Tongue (tissue), 2 donors: Measurements from ENCODE around the gene KYAT1. TPM values are rescaled to one million over a fixed set of nuclear protein-coding genes. Genes with fewer than 3 reads are reported as not detected.
"Not testable (repeated sequence)": the region's sequence is repeated elsewhere in the genome, so short reads cannot be mapped to it uniquely, and the experiment has no call there.

Experiments used
- DNase-seq: peaks from one replicate; pipeline ENCODE4 v3.0.0-alpha.2; 2015
- total RNA-seq: library from RNA; depleted of rRNA; stranded (reverse); fragments of >200 nt; gene quantifications from one replicate; pipeline ENCODE4 v1.2.3, GENCODE V29; 2014

KYAT1 gene
- total RNA-seq, 1 donor from 2014 or later: 7.3 TPM

DNA sequence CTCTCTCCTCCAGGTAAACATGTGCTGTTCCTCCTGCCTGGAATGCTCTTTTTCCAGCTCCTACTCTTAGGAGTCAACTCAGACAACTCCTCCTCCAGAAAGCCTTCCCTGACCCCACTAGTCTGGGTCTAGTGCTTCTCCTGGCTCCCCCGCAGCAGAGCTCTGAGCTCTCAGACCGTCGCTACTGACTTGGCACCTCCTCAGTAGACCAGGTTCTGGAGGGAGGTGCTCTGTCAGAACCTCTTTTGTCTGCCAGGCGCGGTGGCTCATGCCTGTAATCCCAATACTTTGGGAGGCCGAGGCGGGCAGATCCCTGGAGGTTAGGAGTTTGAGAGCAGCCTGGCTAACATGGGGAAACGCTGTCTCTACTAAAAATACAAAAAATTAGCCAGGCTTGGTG, 3.6 kb upstream of the KYAT1 start:
- no peak for DNase-seq

DNA sequence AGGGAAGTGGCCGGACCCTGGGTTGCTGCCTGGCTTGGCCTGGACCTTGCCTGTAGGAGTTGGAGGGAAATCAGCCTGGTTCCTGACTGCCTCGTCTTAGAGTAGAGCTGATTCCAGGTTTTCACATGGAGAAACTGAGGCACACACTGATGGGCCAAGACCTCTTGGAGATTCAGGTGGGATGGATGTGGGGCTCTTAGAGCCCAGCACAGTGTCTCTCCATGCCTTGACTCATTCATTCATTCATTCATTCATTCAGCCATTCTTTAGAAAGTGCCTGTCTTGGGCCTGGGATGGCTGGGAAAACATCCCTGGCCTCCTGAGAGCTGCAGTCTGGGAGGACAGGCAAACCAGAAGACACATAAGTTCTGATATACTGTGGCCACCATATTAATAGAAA, 2.4 kb upstream of the KYAT1 start:
- DNase-seq: no peak

DNA sequence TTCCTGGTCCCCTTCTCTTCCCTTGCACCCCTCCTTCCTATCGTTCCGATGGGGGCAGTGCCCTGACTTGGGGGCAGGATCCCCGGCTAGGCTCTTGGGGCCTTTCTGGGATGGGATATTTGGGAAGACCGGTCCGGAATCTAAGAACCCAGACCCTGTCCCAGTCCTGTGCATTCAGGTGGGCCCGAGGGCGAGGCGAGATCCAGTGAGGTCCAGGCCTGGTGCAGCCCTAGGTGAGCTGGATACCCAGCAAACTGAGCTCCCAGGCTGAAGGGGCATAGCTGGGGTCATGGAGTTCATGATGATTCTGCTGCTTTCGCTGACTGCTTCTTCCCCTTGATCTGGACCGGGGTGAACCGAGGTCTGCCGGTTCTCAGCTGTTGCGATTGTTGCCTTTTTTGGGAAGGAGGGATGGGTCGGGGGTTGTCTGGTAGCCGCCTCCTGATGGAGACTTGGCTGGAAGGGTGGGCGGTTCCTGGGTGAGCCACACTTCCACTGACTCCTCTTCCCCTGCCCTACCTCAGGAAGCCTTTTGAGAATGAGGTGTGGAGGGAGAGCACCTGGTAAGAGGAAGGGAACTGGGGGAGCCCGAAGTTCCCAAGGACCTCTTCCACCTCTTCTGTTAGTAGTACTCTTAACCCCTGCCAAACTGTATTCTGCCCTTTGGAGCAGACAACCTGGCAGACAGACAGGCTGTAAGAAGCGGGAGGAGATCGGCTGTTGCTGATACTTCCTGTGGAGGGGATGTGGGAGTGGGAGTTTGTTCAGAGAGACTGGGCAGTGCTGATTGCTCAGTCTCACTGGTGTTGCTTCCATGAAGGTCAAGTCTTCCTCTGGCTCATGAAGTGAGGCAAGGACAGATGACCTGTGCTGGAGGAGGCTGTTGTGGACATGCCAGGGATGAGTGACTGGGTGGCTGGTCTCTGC, 1.2 kb upstream of the KYAT1 start:
- DNase-seq: peak; percentile 66

GRCh38 chr9:128877852-128878251, 3.9 kb downstream of the KYAT1 start:
- DNase-seq: no peak

DNA sequence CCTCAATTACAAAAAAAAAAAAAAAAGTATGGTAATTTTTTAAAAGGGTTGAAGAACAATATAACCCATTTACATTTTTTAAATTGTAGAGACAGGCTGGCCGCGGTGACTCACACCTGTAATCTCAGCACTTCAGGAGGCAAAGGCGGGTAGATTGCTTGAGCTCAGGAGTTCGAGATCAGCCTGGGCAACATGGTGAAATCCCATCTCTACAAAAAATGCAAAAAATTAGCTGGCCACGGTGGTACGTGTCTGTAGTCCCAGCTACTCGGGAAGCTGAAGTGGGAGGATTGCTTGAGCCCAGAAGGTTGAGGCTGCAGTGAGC, 10.8 kb downstream of the KYAT1 start:
- not testable (repeated sequence) for DNase-seq

DNA sequence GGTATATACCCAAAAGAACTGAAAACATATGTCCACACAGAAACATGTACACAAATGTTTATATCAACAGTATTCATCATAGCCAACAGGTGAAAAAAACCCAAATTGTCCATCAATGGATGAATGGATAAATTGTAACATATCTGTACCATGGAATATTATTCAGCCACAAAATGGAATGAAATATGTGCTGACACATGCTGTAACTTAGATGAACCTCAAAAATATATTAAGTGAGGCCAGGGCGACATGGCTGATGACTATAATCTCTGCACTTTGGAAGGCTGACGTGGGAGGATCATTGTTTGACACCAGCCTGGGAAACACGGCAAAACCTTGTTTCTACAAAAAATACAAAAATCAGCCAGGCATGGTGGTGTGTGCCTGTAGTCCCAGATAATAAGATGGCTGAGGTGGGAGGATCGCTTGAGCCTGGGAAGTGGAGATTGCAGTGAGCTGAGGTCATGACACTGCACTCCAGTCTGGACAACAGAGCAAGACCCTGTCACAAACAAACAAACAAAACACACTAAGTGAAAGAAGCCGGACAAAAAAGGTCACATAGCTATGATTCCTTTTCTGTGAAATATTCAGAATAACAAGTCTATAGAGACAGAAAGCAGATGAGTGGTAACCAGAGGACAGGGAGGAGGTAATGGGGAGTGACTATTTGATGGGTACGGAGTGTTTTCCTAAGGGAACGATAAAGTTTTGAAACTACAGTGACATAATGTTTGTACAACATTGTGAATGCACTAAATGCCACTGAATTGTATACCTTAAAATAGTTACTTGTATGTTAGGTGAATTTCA, 11.4 kb downstream of the KYAT1 start:
- DNase-seq: no peak

- DNase-seq: peak; percentile 68
These were observed 18.1 kb downstream of the KYAT1 start for GRCh38 chr9:128863647-128864046.

DNA sequence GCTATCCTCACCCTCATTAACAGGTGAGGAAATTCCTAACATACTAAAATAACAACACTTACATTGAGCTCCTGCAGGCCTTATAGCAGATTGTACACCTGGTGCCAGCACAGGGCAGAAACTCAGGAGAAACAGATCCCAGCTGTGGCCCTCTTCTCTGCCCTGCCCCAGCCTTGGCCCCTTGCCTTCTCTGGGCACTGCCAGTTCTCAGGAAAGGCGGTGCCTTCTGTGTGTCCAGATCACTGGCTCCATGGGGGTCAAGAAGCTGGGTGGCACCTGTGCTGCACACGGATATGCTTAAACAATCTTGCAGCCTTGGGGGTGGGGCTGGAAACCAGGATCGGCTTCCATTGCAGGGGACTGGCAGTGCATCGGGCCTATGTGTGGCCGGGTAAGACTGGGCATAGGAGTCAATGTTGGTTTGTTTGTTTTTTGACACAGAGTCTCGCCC, 19.3 kb downstream of the KYAT1 start:
- no peak for DNase-seq

GRCh38 chr9:128861501-128861900, 20.2 kb downstream of the KYAT1 start:
- no peak for DNase-seq

DNA sequence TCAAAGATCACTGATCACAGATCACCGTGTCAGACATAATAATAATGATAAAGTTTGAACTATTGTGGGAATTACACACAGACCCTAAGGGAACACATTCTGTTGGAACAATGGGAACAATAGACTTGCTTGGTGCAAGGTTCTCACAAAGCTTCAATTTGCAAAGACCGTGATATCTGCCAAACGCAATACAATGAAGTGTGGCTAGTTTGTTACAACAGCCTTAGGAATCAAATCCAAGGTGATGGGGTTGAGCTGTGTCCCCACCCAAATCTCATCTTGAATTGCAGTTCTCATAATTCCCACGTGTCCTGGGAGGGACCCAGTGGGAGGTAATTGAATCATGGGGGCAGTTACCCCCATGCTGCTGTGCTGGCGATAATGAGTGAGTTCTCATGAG, 20.8 kb downstream of the KYAT1 start:
- DNase-seq: no peak

GRCh38 chr9:128858476-128858875, 23.3 kb downstream of the KYAT1 start:
- DNase-seq: not testable (repeated sequence)

DNA sequence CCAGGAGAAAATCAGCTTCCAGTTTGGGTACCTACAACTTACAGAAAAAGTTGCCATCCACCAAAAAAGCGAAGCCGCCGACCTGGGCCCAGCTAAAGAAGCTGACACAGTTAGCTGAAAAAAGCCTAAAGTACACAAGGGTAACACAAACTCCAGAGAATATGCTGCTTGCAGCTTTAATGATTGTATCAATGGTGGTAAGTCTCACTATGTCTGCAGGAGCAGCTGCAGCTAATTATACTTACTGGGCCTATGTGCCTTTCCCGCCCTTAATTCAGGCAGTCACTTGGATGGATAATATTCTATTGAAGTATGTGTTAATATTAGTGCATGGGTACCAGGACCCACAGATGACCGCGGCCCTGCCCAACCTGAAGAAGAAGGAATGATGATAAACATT, 27.3 kb downstream of the KYAT1 start:
- not testable (repeated sequence) for DNase-seq

DNA sequence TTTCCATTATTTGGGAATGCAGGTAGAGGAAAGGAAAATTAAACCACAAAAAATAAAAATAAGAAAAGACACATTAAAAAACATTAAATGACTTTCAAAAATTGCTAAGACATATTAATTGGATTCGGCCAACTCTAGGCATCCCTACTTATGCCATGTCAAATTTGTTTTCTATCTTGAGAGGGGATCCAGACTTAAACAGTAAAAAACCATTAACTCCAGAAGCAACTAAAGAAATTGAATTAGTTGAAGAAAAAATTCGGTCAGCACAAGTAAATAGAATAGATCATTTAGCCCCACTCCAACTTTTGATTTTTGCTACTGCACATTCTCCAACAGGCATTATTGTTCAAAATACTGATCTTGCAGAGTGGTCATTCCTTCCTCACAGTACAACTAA, 29.1 kb downstream of the KYAT1 start:
- not testable (repeated sequence) for DNase-seq

GRCh38 chr9:128851779-128852600, 29.8 kb downstream of the KYAT1 start:
- peak; percentile 48 for DNase-seq

DNA sequence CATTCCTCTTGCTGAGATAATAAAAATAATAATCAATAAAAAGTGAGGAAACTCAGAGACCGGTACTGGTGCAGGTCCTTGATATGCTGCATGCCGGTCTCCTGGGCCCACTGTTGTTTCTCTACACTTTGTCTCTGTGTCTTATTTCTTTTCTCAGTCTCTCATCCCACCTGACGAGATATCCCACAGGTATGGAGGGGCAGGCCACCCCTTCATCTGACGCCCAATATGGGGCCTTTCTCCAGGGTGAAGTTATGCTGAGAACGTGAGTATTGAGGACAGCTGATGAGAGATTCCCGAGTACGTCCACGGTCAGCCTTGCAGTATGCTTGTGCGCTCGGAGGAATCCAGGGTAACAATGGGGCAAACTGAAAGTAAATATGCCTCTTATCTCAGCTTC, 30.7 kb downstream of the KYAT1 start:
- DNase-seq: not testable (repeated sequence)

DNA sequence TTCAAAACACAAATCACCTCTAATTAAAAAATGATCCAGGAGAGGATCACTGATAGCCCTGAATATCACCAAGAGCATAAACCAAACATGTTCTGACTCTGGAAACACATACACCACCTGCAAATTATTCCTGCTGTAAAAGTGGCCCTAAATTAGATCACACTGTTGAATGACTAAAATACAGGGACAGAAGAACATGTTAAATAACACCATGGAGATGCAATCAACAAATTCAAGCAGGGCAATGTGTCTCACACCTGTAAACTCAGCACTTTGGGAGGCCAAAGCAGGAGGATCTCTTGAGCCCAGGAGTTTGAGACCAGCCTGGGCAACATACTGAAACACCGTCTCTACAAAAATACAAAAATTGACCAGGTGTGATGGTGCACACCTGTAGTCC, 33.9 kb downstream of the KYAT1 start:
- DNase-seq: no peak

GRCh38 chr9:128846680-128847030, 35.1 kb downstream of the KYAT1 start:
- DNase-seq: no peak

- peak; percentile 74 for DNase-seq
These were observed 36.4 kb downstream of the KYAT1 start for GRCh38 chr9:128845186-128845931.

- DNase-seq: not testable (repeated sequence)
These were observed 38.6 kb downstream of the KYAT1 start for GRCh38 chr9:128843171-128843570.

- no peak for DNase-seq
These were observed 39.9 kb downstream of the KYAT1 start for GRCh38 chr9:128841694-128842492.

GRCh38 chr9:128840524-128840923, 41.2 kb downstream of the KYAT1 start:
- DNase-seq: no peak
